Right renal pelvis (tissue), 4 donors: ENCODE measurements around the gene AMZ2. TPM values are rescaled to one million over a fixed set of nuclear protein-coding genes. Genes with fewer than 3 reads are reported as not detected.

Source experiments
- DNase-seq, 4 donors: peaks; one replicate each; pipeline ENCODE4 v3.0.0-alpha.2; 2013; ENCODE audit warnings: low read depth in 4 of 4, low spot score in 3 of 4, missing footprints in 1 of 4
- polyA plus RNA-seq, 4 donors: library from polyadenylated mRNA; unstranded; fragments of 120-200 nt; gene quantifications; one replicate each; pipeline ENCODE4 v1.2.1, GENCODE V29; 2013; ENCODE audit not compliant: insufficient read length in 4 of 4

The AMZ2 gene
- polyA plus RNA-seq, 4 donors = 79.4 to 102 (median 96.4) TPM

DNA sequence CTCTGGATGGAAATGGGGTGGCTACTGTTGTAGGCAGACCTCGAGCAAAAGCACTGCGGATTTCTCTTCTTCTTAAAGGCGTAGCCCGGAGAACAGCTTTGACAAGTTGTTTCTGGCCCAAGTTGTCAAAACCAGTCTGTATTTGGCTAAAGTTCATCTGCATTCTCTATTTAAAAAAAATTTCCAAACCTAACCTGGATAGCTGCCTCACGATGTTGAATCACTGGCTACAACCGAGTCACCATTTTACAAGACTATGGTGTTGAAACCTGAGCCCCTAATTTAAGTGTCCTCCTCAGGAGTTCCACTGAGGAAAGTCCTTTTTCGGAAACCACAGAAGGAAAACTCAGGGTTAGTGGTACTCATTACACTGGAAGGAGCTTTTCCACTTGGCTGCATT is 41.6 kb downstream of the AMZ2 start:
- no peak for DNase-seq

DNA sequence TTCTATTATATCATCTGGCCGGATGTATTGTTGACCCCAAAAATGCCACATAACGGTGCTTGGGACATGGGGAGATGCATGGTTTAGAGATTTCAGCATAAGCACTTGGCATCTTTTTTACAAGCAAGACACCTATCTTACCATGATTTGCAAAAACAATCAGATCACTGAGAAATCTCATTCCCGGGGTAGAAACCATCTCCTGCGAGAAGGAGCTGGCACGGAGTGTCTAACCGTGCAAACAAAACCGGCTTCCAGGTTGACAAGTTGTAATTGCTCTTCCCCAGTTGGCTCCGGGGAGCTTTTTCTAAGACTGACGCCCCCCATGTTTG is 42.1 kb downstream of the AMZ2 start:
- DNase-seq = no peak

DNA sequence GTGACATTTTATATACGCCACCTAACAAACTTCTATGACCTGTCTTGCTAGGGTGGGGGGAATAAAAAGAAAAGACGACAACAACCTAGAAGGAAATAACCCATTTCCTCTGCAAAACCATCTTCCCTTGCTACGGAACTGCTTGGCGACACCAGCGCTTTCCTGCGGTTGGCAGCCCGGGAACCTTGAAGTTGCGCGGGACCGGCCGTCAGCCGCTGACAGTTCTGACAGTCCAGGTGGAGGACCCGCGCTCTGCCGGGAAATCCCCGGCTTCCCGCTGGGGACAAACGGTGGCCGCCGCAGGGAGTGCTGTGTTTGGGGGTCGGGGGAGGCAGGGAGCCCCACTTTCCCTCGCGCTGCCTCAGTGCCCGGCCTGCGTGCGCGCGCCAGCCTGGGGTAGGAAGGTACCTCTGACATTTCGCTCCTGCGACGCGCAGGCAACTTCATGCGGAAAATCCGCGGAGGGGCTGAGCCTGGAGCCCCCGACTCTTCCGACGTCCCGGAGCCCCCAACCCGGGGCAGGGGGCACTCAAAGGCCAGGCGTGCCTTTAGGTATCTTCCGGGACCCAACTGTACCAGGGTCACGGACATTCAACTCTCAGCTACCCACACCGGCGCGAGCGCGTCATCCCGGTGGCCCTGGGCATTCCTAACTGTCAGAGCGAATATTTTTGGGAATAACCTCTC is 42.6 kb downstream of the AMZ2 start:
- no peak for DNase-seq

DNA sequence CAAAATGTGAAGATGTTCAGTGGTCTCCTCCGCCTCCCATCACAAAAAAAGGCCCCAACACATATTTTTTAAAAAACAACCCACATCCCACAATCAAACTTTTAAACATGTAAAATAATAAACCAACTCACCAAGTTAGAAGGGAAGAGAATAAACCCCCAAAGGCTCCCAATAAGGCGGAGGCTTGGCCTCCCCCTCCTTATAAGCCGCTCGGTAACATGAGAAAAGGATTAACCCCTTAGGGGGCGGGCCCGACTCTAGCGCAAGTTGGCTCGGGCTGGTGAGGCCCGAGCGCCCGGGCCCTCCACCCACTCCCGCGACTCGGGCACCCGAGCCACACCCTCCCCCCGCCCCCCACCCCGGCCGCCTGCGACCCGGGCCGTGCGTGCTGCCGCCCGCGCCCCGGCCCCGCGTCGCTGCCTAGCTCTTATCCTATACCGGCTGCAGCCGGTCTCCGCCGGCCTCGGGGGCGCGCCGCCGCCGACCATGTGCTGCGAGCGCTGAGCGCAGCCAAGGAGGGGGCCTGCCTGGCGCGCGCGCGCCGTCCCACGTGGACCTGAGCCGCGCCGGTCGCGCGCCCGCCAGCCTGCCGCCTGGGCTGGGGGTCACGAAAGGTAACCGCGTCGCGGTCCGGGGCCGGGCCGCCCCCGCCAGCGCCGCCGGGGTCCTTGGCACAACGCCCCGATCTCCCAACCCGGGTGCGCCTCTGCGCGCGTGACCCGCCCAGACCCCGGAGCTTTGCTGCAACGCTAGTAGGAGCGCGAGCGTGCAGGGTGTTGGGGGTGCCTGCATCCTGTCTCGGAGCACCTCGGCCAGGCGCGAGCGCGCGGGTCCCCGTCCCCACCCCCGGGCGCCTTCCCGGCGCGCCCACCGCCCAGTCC is 43.4 kb downstream of the AMZ2 start, which contains the start of the genes ARSG and SLC16A6:
Gene ARSG, plus strand, starts transcription at position 541 of the 881 bp plus-strand sequence. CDS start 15,999 bp downstream, outside the sequence.
Gene SLC16A6, minus strand, starts transcription at position 173 of the 881 bp plus-strand sequence. CDS start 12,807 bp downstream, outside the sequence.
- peak in 2 of 4 donors; percentile 54 to 58 for DNase-seq

DNA sequence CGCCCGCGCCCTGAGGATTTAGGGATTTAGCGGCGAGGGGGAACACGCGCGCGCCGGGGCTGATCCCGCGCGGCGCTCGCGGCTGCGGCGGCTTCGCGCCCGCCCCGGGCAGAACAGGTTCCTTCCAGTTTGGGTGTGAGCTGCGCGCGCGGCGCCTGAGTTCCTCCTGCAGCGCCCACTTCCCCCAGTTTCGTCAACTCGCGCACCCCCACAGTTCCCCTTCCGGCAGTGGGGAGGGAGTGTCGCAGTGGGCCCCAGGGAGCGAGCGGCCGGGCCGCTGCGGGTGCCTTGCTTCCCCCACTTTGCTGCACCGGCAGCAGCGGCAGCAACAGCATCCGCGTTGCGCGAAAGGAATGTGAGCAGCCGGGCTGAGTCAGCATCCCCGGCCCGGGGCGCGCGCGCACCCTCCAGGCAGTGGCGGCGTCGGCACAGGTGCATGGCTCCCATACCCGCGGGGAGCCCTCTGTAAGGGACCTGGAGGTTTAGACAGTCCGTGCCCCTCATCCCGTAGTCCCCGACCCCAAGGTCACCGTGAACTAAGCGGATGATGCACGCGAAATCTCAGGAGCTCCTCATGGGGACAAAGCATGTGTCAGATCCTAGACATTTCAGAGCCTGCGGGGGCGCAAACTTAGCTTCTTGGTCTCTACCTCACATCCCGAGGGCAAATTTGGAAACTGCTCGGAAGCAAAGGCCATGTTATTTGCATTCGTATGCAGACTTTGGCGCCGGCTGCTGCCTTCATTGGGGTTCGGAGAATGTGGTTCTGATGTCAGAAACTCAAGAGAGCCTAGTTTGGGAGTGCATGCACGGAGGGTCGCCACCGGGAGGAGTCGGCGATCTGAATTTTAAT is 44.2 kb downstream of the AMZ2 start:
- DNase-seq = peak in 2 of 4 donors; percentile 31 to 65

DNA sequence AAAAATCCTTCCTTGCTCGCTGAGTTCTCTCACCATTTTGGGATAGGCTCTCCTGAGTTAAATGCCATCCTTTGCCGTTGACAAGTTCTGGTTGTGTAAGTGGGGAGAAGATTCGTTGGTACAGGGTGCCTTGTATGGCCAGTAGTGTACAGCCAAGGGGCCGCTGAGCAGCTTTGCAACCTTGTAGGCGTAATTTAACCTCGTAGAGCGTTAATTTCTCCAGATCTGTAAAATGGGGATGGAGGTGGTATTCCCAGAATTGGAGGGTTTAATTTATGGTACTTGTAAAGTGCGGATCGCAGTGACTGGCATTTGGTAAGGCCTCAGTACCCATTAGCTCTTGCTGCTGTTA is 44.8 kb downstream of the AMZ2 start:
- no peak for DNase-seq

DNA sequence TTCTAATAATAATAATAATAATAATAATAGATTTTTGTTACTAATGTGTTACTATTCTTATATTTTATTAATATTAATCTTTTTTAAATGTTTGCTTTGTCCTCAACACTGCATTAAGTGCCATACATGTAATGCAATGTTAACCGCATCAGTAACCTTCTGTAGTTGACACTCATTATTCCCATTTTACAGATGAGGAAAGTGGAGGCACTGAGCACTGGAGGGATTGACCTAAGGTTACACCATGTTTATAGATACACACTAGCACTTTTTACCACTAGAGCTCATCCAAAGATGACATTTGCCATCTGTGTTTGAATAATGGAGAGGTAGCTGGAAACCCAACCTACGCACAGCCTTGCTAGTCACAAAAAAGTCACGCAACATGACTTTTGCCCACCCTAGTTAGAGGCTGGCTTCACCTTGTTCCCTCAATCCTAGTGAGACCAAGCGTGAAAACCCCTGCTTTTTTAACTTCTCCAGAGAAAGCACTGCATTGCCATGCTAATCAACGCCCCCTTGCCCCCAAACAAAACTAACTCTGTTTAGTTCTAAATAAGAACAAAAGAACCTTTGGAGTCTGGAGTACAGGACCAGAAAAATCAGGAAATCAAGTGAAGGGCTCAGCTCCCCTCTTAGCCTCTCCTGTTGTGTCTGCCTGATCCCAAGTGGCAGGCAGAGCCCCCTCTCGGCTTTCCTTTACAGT is 45.8 kb downstream of the AMZ2 start:
- DNase-seq = no peak

DNA sequence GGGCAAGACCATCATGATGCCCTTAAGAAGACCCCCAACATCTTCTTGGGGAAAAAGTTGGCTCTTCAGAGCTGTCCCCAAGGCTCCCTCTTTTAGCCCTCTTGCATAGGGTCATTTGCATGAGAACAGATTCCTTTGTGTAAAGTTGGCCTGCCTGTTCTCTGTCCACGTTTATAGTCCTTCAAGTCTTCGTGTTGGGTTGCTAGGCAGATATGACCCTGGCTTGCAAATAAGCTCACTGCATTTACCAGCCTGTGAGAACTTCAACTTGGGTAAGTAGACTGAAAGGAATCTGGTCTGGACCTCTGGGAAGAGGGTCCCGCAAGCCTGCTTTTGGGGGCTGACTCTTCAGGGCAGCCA is 46.3 kb downstream of the AMZ2 start:
- DNase-seq = no peak

DNA sequence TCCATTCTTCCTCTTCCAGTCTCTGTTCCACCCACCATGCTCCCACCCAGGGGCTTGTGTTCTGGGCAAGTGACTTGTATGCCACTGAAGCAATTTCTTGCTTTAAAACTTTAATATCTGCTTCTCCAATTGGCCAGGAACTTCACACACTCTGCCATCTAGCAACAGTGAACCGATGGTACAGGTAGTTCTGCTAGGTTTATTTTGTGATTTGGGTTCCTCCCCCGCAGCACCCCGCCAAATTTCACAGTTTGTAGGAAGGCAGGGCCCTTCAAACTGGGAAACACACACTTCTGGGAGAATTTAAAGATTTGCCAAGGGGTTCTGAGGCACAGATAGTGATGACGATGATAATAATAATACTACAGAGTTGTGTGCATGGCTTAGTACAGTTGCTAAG is 46.8 kb downstream of the AMZ2 start:
- DNase-seq = no peak

DNA sequence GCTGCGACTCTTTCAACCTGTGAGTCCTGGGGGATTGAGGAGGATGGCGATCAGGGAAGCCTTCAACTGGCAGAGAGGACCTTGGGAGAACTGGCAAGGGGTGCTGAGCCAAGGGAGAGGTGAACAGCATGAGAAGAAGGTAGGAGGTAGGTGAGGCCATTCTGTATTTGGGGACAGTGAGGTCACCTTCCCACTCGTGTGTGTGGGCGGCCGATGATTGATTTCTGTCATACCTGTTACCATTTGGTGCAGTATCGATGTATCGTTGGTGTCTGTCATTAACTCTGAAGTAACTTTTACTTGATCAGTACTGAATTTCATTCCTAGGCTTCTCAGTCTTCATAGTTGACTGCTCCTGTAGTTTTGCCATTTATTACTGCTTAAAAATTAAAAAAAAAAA is 47.2 kb downstream of the AMZ2 start:
- no peak for DNase-seq

DNA sequence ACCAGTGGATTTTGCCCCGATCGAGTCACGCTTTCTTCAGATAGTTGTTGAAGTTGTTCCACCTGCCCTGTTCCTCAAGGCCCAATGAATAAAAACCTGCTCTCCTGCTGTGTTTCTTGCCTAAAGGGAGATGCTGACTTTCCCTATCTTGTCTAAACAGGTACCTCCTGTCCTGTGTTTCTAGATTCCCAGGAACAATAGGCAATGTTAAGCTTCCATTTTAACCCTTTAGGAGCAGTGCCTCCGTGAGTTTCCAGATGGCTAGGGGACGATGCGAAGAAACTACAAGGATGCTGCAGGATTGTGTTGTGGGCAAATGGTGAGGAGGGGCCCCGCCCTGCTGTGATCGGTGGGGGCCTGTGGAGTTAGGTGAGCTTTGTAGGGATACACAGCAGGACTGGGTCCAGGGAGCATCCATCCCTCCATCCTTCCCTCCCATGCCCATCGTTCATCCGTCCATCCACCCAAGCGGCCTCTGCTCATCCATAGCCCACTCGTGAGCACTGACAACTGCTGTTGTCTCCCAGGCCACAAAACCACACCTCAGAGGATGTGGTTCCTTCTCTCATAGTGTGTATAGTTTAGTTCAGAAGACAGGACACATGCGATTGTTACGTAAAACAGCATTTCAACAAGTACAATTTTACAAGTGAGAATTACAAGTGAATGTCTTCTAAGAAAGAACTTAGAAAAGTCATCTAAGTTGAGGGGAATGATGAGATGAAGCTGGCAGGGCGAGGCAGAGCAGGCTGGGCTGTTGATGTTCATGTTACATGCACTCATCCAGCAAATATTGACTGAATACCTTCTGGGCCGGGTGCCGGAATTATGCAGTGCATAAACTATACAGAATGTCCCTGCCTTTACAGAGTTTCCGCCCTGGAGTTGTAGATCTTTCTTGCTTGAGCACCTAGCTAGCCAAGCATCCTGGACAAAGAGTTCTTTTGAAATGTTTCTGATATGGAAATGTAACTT is 48.7 kb downstream of the AMZ2 start:
- no peak for DNase-seq

DNA sequence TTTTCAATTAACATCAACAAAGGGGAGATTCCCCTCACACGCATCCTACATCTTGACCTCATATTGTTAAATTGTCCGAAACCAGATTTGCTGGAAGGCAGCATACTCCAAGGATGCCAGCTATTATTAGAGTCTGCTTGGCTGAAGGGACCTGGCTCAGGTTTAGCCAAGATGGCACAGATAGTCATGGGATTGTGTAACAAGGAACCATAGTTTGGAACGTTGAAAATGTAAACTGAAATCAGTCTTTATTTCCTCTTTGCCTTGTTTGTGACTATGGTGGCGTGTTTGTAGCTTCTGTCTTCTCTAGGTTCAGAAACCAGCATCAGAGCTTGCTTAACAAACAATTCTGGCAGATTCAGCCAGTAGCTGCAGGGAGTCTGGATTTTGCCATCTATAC is 49.4 kb downstream of the AMZ2 start:
- DNase-seq = no peak

DNA sequence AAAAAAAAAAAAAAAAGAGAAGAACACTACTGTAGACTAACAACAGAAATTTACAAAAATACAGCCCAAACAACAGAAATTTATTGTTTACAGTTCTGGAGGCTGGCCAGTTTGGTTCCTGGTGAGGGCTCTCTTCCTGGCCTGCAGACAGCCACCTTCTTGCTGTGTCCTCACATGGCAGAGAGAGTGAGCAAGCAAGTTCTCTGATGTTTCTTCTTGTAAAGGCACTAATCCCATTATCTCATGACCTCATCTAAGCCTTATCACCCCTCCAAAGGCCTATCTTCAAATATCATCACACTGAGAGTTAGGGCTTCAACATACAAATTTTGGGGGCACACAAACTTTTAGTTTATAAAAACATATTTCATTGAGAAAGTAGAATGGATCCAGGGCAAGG is 50.8 kb downstream of the AMZ2 start:
- DNase-seq = no peak

DNA sequence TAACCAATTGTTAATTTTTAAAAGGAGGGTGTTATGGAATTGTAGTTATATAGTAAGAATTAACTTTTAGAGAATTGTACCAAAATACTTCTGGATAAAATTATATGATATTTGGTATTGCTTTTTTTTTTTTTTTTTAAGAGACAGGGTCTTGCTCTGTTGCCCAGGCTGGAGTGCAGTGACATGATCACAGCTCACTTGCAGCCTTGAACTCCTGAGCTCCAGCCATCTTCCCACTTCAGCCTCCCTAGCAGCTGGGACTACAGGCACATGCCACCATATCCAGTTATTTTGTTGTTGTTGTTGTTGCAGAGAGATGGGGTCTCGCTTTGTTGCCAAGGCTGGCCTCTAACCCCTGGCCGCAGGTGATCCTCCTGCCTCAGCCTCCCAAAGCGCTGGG is 52.0 kb downstream of the AMZ2 start:
- no peak for DNase-seq

DNA sequence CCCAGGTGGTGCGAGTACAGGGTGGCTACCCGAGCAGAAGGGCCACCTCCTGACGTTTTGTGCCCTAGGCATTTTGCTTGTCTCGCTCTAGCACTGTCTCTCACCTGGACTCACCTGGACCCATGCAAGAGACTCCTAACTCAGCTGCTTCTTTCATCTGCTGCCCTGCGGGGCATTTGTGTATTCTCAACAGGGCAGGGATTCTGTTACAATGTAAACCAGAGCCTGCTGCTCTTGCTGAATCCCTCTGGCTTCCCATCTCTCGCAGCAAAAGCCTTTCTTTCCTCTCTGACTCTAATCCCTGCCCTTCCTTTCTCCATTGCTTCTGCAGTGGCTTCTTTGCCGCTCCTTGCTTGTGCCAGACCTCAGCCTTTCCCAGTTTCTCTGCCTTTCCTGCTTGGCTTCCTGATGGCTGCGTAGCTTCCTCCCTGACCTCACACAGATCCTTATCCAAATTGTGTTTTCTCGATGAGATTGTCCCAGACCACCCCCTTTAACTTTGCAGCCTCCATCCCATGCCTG is 53.7 kb downstream of the AMZ2 start:
- DNase-seq = no peak

DNA sequence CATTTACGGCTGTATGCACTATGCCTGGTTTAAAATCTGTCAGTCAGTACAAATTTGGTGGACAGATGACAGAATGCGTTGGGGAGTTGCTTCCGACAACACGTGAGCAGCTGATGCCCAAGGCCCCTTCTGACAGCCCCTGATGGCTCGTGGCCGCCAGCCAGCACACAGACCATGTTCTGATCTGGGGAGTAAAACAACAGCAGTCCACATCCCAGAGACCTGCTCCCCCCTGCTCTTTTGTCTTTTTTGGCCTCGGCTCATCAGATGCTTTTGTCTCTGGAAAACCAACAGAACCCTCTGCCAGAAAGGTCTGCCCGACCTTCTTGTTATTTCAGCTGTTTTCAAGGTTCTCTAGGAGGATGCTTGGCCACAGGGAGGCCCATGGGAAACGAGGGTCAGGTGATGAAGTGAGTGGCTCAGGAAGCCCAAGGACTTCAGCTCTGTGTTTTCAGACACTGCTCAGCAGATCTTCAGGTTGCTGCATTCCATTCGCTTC is 54.3 kb downstream of the AMZ2 start:
- no peak for DNase-seq

DNA sequence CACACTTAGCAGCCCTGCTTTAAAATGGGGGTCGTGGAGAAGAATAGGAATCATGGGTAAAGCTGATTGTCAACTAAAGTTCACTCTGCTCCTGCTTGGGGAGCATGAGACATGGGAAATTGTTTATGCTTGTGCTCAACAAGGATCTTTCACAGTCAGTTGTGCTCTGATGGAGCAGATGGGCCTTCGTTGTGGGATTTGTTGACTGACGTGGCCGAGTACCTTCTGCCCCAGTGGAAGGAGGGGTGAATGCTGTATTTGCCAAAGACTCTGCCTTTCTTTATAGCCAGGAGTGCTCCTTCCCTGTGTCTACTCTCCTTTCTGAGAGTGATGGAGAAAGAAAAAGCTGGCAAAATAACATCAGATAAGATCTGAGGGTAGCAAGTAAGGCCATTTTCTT is 54.8 kb downstream of the AMZ2 start:
- no peak for DNase-seq

DNA sequence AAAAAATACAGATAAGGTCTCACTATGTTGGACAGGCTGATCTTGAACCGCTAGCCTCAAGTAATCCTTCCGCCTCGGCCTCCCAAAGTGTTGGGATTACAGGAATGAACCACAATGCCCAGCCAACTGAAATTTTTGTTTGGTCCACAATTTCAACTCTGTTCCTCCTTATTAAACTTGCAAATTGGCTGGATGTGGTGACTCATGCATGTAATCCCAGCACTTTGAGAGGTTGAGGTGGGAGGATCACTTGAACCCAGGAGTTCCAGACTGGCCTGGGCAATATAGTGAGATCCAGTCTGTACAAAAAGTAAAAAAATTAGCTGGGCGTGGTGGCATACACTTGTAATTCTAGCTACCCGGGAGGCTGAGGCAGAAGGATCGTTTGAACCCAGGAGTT is 56.9 kb downstream of the AMZ2 start:
- no peak for DNase-seq

DNA sequence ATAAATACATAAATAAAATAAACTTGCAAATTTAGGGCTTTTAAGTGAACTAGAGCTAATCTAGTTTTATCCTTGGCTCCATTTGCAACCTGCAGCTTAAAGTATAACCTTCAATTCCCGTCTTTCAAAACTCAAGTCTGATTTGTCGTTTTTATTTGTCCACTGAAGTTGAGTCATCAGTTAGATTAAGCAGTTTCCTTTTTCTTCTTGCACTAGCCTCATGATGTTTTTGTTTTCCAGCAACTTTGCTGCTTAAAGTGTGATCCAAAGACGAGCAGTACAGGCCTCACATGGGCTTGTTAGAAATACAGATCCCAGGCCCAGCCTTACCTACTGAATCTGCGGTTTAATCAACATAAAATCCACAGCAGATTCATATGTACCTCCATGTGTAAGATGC is 57.3 kb downstream of the AMZ2 start:
- DNase-seq = no peak
